SK-N-SH (cell line): ENCODE results near the gene ADAMTS17.

Experiments used
- CHD2 ChIP-seq: fragments of 150-350 bp; IDR thresholded peaks from 2 replicates; pipeline ENCODE4 v1.6.1; 2018; ENCODE audit warnings: low read length; ENCODE audit not compliant: partially characterized antibody
- CTCF ChIP-seq: fragments of 200-600 bp; sonication (generic); IDR thresholded peaks from 2 replicates; pipeline ENCODE4 v1.6.1; 2017; ENCODE audit warnings: antibody characterized with exemption, mild to moderate bottlenecking, moderate library complexity
- ELF1 ChIP-seq: IDR thresholded peaks from 2 replicates; pipeline ENCODE4 v1.4.0; 2012
- GABPA ChIP-seq: IDR thresholded peaks from 2 replicates; pipeline ENCODE4 v1.4.0; 2012; ENCODE audit warnings: low read depth, mild to moderate bottlenecking
- GATA2 ChIP-seq: sonication (generic); formaldehyde crosslinking; IDR thresholded peaks from 2 replicates; pipeline ENCODE4 v1.5.0; 2020; ENCODE audit warnings: mild to moderate bottlenecking, missing genetic modification reagents
- MXI1 ChIP-seq: IDR thresholded peaks from 2 replicates; pipeline ENCODE4 v1.6.1; 2012; ENCODE audit warnings: mild to moderate bottlenecking, low read depth, low read length, improper control_type of control experiment
- POLR2AphosphoS5 ChIP-seq: IDR thresholded peaks from 2 replicates; pipeline ENCODE4 v1.6.1; 2012; ENCODE audit warnings: low read depth, low read length
- RAD21 ChIP-seq: IDR thresholded peaks from 2 replicates; pipeline ENCODE4 v1.6.1; 2012; ENCODE audit warnings: mild to moderate bottlenecking, low read length
- REST ChIP-seq: IDR thresholded peaks from 2 replicates; pipeline ENCODE4 v1.6.1; 2012; ENCODE audit warnings: mild to moderate bottlenecking, low read depth, low read length, moderate library complexity
- USF2 ChIP-seq: fragments of 150-350 bp; IDR thresholded peaks from 2 replicates; pipeline ENCODE4 v1.6.1; 2017; ENCODE audit warnings: antibody characterized with exemption, low read length, low read depth, borderline replicate concordance
- YY1 ChIP-seq: IDR thresholded peaks from 2 replicates; pipeline ENCODE4 v1.4.0; 2012; ENCODE audit warnings: low read depth, mild to moderate bottlenecking

- TF ChIP-seq CTCF: no peak
- TF ChIP-seq MXI1: no peak
- TF ChIP-seq CHD2: no peak
- no peak for TF ChIP-seq YY1
- TF ChIP-seq USF2: no peak
- no peak for TF ChIP-seq GABPA
- no peak for TF ChIP-seq RAD21
- no peak for TF ChIP-seq ELF1
- TF ChIP-seq REST: no peak
- no peak for TF ChIP-seq GATA2 (CRISPR knock-in tag)
- TF ChIP-seq POLR2AphosphoS5: no peak
Observed at GRCh38 chr15:100092034-100092433, 249.7 kb downstream of the ADAMTS17 start.
